SIG-M5 treated with dmso at 0.1 percent for 504 hours (cell line): Measurements from ENCODE around the gene MLLT3.
A peak's percentile ranks its signal among the peaks of the same experiment; 100 is the strongest.

Experiments
- DNase-seq: peaks from one replicate; lab custom pipeline; 2025; ENCODE audit not compliant: unreplicated experiment; lab: John Stamatoyannopoulos, UW

MLLT3 gene

DNA sequence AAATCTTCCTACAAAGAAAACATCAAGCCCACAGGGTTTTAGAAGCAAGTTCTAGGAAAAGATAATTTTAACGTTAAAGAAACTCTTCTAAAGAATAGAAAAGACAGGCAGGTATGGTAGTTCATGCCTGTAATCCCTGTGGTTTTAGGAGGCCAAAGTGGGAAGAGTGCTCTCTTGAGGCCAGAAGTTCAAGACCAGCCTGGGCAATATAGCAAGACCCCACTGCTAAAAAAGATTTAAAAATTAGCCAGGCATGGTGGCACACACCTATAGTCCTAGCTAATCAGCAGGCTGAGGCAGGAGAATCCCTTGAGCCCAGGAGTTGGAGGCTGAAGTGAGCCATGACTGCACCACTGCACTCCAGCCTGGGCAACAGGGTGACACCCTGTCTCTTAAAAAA lies 193.3 kb downstream of the MLLT3 start:
- no peak for DNase-seq

DNA sequence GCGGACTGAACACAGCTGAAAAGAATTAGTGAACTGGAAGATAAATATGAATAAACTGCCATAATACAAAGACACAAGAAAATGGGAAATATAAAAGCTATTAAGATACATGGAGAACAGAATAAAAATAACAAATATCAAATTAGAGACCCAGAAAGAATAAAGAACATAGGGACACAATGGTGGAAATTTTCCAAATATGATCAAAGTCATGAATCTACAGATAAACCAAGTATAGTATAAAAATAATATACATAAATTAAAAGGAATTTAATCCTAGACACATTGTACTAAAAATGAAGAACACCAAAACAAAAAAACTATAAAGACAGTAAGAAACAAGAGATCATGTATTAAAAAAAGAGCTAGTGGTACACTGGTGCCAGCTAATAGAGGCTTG lies 194.9 kb downstream of the MLLT3 start:
- no peak for DNase-seq

DNA sequence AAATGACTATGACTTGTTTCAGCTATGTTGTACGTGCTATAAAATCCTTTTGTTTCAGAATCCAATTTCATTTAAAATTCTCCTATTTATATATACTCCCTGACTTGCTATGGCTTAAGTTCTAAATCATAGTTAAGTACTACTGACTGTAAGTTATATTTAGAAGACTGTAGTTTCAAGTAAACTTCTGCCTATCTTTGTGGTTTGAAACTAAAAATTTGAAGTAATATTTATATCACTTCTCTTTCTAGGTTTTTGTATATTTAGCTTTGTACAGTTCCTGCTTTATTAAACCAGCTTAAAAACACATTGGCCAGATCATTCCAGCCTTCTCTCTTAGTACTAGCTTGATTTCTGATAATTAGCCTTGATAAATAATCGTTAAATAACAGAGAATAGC lies 196.3 kb downstream of the MLLT3 start:
- peak; percentile 7 for DNase-seq

DNA sequence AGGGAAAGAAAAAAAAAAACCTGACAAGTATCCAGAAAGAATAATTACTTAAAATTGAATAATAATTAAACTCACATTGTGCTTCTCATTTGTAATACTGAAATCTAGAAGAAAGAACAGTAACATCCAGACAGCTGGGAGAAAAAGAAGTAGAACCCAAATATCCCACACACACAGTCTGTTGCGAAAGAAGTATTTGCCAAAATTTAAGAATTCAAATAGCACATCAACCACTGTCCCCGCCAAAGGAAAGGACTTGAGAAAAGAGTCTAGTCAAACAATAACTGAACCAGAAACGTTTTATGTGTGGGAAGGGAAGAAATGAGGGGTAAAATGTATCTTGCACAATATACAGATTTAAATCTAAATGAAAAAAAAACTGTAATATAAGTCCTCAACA lies 202.8 kb downstream of the MLLT3 start:
- DNase-seq: no peak

DNA sequence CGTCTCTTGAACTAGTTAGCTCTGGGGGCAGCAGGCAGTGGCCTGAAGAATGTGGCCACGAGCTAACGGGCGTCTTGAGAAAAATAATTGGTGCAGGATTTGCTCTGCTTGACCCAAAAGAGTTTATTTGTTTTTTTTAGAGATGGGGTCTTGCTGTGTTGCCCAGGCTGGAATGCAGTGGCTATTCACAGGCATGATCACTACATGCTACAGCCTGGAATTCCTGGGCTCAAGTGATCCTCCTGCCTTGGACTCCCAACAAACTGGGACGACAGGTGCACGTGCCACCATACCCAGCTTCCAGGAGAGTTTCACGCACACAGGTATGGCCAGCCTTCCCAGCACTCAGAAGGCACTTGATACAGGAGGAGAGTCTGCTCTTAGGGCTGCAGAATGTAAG lies 203.8 kb downstream of the MLLT3 start:
- DNase-seq: no peak

DNA sequence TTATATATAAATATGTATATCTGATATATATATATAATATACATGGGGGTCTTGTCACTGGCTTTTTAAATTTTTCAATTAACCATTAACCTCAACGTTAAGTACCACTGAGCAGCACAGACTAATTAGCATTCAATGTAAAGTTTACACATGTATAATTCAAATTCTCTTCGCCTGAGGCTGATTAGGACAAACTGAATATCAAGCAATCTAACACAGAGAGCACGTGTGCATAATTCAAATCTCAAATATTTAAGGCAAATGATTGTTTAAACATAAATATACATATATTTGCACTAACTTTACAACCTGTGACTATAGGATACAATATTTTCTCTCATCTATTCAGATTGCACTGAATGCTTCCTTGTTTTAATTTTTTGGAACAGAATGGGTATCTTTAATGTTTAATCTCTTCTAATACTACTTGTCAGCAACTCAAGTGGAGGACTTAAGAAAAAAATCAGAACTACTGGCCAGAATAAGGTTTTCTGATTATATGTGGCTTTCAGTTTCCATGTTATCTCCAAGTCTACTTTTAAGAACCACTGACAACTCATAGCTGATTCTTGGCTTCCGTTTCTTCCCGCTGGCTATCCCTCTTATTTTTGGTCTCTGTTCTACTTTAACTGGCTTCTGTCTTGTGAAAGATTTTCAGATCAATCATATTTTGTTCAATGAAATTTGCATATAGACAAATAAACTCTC lies 204.8 kb downstream of the MLLT3 start:
- no peak for DNase-seq

GRCh38 chr9:20414150-20414549 lies 208.1 kb downstream of the MLLT3 start:
- DNase-seq: no peak

DNA sequence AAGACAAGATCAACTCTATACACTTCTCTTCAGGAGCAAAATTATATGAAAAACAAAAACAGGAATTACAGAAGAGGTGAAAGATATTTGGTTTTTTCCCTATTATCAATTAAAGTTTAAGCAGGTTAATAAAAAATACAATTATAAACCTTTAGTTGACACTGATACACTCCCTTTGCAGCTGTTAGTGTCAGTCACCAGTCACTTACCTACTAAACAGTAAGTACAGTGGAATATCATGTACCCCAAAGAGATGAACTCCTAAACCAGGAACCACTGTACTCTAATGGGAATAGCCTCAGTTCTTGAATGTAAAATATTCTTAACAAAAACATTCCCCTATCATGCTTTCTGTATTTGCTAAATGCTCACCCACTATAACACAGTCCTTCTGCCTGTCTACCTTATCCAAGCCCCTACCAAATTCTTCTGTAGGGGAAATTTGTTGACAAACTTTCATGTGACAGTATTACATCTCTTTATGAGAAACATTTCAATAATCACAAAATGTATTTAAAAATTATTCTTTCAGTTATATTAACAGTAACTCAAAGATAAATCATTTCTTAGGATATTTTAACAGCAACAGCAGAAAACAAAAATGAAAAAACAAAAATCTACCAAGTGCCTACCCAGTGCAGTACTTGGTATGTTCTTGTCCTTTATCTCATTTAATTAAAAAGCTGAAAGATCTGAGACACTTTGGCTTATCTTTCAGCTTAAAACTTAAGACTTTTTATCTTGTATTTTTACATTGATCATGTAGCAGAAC lies 212.8 kb downstream of the MLLT3 start:
- no peak for DNase-seq

GRCh38 chr9:20408513-20408912 lies 213.8 kb downstream of the MLLT3 start:
- no peak for DNase-seq

DNA sequence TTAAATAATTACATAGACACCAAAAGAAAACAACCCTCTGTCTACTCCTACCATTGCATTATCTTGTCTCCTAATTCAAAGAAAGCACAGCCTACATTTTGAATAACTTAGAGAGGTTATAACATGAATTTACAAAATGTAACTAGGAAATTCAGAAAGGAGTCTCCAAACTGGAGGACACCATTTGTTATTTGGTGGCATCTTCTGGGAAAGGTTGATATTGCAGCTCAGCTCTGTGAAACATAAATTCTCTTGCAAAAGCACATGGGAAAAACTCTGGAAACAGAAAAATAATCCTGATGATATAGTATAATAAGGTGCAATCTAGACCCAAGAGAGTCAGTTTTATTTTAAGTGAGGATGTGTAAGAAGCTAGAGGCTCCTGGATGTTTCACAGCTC lies 215.3 kb downstream of the MLLT3 start:
- DNase-seq: no peak

GRCh38 chr9:20406344-20406743 lies 216.0 kb downstream of the MLLT3 start:
- no peak for DNase-seq

DNA sequence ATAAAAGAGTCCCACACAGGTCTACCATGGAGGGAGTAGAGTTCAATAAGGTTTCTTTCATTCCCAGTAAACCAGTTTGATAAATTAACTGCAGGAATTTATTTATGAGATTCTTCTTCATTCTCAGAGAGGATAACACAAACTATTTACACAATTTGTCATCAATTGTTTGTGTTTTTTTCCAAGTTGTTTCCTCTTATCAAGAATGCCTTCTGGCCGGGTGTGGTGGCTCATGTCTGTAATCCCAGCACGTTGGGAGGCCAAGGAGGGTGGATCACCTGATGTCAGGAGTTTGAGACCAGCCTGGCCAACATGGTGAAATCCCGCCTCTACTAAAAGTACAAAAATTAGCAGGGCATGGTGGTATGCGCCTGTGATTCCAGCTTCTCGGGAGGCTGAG lies 216.7 kb downstream of the MLLT3 start:
- no peak for DNase-seq

DNA sequence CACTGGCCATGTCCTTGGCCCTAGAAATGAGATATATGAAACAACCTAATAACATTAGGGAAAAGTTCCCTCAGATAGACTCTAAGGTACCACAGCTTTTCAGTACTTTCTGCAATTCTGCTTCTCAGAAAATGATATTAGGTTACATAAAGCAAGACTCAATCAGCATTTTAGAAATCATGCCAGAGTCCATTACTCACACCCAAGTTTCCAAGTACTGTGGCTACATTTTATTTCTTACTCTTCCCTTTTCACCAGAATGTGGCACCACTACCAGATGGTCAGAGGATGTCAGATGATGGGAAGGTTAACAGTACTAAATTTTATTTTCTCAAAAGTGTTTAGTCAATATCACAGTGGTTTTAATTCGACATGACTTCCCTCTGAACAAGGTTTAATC lies 217.2 kb downstream of the MLLT3 start:
- no peak for DNase-seq

DNA sequence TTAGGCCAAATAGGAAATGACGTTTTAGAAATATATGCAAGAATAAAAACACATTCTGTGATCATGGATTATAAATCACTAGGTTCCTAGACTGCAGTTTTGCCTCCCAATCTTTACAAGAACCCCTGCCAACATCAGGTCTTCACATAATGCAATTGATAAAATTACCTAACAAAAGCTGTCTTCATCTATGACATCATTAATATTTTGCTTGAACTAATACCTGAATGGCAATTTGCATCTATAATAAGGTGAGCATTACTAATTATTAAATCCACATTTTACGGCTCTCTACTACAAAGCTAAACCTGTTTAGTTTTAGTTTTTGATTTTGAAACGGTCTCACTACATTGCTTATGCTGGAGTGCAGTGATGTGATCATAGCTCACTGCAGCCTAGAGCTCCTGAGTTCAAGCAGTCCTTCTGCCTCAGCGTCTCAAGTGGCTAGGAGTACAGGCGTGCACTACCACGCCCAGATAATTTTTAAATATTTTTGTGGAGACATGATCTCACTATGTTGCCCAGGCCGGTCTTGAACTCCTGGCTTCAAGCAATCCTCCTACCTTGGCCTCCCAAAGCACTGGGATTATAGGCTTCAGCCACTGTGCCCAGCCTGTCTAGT lies 218.0 kb downstream of the MLLT3 start:
- DNase-seq: no peak

GRCh38 chr9:20403346-20403745 lies 219.0 kb downstream of the MLLT3 start:
- no peak for DNase-seq

GRCh38 chr9:20402273-20402875 lies 219.9 kb downstream of the MLLT3 start:
- DNase-seq: no peak

DNA sequence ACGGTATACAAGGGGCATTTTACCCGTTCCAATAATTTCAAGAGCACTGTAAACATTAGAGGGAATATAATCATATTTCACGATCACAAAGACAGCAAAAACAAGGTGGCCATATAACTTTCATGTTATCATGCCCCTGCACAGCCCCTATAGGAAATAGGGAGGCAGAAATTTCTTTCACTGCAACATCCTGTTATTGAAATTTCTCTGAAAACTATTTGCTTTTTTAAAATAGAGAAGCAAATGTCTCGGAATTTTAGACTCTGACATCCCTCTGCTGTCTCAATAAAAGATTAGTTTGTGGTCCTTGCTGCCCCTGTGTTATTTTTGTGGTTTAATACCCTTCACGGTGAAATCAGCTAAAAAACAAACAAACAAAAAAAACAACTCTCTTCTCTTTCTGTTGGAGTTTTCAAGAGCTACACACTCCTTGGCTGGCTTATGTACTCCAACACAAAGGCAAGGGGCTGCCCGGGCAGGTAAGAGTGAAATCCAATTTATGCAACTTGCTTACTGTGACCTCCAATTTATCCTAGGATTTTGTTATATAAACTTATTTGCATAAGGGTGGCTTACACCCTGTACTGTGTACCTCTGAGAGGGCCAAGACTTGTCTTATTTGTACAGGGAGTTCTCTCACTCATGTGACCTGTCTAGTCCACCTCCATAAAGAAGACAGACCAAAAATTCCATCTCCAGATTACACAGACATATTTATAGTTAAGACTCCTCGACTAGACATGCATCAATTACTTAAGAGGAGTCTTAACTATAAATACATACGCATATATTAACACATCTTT lies 223.6 kb downstream of the MLLT3 start:
- no peak for DNase-seq

DNA sequence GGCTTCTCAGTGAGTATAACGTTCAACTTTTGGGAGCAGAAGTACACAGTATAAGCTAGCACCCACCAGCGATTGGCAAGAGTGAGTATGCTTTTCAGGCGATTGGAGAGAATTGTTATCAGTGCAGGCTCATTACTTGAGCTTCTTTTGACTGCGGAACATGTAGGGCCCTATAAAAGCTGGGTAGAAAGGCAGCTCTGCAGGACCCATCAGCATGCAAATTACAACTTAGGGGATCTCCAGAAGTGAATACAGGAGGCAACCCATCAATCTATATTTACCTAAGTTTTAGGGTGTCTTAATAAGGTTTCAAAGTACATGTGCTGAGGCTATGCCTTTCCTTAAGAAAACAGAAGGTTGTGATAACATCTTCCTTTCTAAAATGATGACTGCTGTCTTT lies 225.0 kb downstream of the MLLT3 start:
- DNase-seq: no peak

DNA sequence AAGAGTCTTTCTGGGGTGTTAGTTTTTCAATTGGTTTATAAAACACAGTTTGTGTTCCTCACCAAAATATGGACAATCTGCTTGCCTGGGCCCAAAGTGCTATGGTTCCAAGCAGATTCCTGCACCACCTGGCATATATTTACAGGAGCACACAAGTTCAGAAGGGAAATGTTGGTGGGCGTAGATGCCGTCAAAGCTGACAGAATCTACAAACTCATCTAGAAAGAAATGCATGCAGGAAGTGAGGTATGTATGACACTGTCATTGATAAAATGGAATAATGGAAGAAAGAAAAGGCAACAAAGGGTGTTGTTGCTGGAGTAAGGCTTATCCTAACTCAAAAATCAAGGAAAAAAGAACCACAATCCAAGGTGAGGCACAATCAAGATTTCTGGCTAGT lies 225.8 kb downstream of the MLLT3 start:
- DNase-seq: no peak

DNA sequence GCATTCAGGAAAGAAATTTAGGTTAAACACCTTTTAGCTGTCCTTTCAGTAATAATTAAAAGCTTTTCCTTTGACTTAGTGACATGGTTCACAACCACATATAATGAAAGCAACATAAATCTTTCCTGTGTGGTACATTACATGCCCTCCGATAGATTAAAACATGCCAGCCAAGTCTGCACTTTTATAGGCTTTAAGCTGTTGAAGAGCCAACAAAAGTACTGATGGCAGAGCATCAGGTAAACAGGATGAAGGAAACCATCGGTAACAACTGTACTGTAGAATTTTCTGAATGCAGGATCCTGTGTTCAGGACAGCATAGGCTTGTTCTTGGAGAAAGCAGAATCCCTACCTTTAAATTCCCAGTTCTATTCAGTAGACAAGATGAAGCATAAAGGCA lies 226.6 kb downstream of the MLLT3 start:
- DNase-seq: no peak

DNA sequence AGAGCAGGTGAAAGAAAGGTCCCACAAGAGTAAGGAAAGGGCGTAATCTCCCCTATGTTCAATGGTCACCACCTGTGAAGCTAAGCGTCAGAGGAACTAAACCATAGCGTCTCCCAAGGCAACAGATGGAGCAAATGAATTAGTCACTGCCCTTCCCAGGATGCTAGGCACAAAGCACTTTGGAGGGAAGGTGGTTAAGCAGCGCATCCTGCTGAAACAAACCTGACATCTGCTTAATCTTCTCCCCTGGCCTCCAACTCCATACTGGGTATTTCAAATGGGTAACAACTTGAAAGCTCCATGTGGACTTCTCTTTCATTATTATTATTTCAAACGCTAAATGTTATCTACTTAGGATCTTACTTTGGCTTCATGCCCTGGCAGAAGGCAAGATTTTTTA lies 227.3 kb downstream of the MLLT3 start:
- no peak for DNase-seq
